Adrenal gland (tissue), 12 donors: ENCODE results near the gene KIAA1671. TPM values are rescaled to one million over a fixed set of nuclear protein-coding genes. Genes with fewer than 3 reads are reported as not detected.

Experiments
- DNase-seq, 7 donors: peaks; one replicate each; pipeline ENCODE4 v3.0.0-alpha.2; 2019 to 2020
- H3K27ac ChIP-seq, 5 donors: fragments of 200-600 bp; sonication (generic) in 4 of 5; 1 replicate in 3 of 5; 2 replicates in 2 of 5; pipeline versions ENCODE4 v1.5.1 to v1.8.0; 2016 to 2020; ENCODE audit warnings: mild to moderate bottlenecking in 1 of 5
- H3K27me3 ChIP-seq: fragments of 200-600 bp; 2 replicates; pipeline ENCODE4 v1.8.0; 2021
- H3K36me3 ChIP-seq, 2 donors: fragments of 200-600 bp; replicated peaks in 1 of 2; 1 replicate in 1 of 2; 2 replicates in 1 of 2; pipeline versions ENCODE4 v1.5.1 to v1.8.0; 2018 to 2022
- H3K4me1 ChIP-seq, 2 donors: fragments of 200-600 bp; replicated peaks in 1 of 2; 1 replicate in 1 of 2; 2 replicates in 1 of 2; pipeline versions ENCODE4 v1.5.1 to v1.8.0; 2018 to 2021
- H3K4me3 ChIP-seq, 4 donors: fragments of 200-600 bp; sonication (generic) in 3 of 4; one replicate each; pipeline ENCODE4 v1.5.1; 2016 to 2018
- H3K9me3 ChIP-seq, 3 donors: fragments of 200-600 bp; sonication (generic) in 1 of 3; replicated peaks in 1 of 3; 1 replicate in 2 of 3; 2 replicates in 1 of 3; pipeline versions ENCODE4 v1.5.1 to v1.8.0; 2016 to 2021
- POLR2A ChIP-seq, 2 donors: fragments of 450-650 bp; IDR thresholded peaks; one replicate each; pipeline ENCODE4 v1.6.1; 2017; ENCODE audit warnings: antibody characterized with exemption in 2 of 2, mild to moderate bottlenecking in 2 of 2, moderate library complexity in 1 of 2
- WGBS, 4 donors: extraction: QIAGEN DNeasy Blood & Tissue Kit in 2 of 4; methylation state at CpG; one replicate each; pipeline versions ENCODE4 v1.1.5 to v1.1.7; 2013 to 2017; 5-methylcytosine and 5-hydroxymethylcytosine counted together
- intact Hi-C, 2 donors: fragments of 100-400 bp; cut with DNase I; formaldehyde crosslinking; loops; one replicate each; pipeline versions ENCODE4 v1.14.1 to v1.15.0; 2022 to 2023
- polyA plus RNA-seq, 3 donors: library from polyadenylated mRNA; stranded (reverse); fragments of 200-250 nt in 2 of 3; fragments of 350-450 nt in 1 of 3; fragmentation: Illumina TruSeq in 1 of 3; extraction: RNeasy Lipid Tissue Mini Kit (QIAGEN cat#74804) in 1 of 3; gene quantifications; one replicate each; pipeline ENCODE4 v1.2.3, GENCODE V29; 2013 to 2014
- total RNA-seq, 9 donors: library from RNA; depleted of rRNA in 4 of 9; stranded (reverse); fragments of >200 nt in 4 of 9; fragments of 120-200 nt in 1 of 9; fragmentation: NEBNext Ultra II Directional in 1 of 9; extraction: Animal tissue kit (Norgen Biotek cat#: 25700) in 1 of 9; gene quantifications; one replicate each; pipeline versions ENCODE4 v1.1.0 to v1.2.4, GENCODE V29; 2013 to 2023
- TF ChIP-seq, protein P1 (sequence below), 6 experiments: fragments of 450-650 bp in 4 of 6; fragments of 200-600 bp in 2 of 6; sonication (generic) in 1 of 6; IDR thresholded peaks; 1 replicate in 5 of 6; 2 replicates in 1 of 6; pipeline versions ENCODE4 v1.5.1 to v1.8.0; 2016 to 2021; ENCODE audit warnings: antibody characterized with exemption in 6 of 6, mild to moderate bottlenecking in 2 of 6, moderate library complexity in 1 of 6
- donor health status: healthy with polysubstance abuse.
- donor health status: Bipolar disorder and iron deficiency.
- donor health status: DM: yes; HTN: yes; CAD: no.
- donor health status: DM: no; HTN: no; CAD: no.
- donor health status: DM: no; HTN: no; CAD: no.
- donor health status: DM: yes; HTN: yes; CAD: no.

KIAA1671 gene
- total and polyA plus RNA-seq, 12 donors = 5.3 to 71.0 (median 45.8) TPM

DNA sequence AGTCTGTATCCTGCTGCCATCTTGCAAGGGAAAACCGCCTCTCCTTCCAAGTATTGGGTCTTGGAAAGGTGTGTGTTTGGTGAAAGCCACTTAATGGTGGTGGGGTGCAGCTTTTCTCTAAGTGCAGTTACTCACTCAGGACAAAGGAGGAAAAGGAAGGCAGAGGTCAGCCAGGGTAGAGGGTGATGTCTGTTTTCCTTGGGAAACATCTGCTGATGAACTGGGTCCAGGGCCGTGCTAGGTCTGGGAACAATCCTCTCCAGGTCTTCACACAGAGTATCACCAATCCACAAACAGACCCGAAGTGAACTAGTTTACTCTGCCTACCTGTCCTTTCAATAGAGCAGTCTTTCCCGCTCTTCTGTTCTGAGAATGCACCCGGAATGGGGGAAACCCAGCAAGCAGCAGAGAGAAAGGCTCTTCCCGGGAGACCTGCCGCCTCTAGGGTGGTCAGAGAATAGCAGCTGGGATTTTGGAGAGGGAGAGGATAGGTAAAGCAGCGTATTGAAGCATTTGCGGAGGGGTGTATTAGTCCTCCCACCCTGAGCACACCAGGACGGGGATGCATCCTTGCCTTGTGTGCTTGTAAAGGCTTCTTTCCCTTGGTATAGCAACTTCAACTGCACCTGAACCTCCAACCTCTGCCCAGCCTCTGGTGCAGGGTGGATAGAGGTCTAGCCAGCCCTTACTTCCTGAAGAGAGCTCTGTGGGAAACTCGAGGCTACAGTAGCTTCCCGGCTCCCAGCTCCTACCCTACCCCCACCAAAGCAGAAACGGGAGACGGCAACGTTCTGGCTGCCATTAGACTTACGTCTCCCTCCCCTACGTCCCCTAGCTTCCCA lies 26.7 kb upstream of the KIAA1671 start:
- H3K4me1 ChIP-seq = no peaks in the 10 kb centered on the region
- H3K4me3 ChIP-seq = no peak overlapping the region
- peaks cover 0 to 5% (median 0%) of the 10 kb centered on the region in 3 donors for H3K9me3 ChIP-seq
- no peak overlapping the region for H3K27ac ChIP-seq
- DNase-seq = no peak
- H3K36me3 ChIP-seq = no peaks in the 10 kb centered on the region
- TF ChIP-seq, protein P1, sequence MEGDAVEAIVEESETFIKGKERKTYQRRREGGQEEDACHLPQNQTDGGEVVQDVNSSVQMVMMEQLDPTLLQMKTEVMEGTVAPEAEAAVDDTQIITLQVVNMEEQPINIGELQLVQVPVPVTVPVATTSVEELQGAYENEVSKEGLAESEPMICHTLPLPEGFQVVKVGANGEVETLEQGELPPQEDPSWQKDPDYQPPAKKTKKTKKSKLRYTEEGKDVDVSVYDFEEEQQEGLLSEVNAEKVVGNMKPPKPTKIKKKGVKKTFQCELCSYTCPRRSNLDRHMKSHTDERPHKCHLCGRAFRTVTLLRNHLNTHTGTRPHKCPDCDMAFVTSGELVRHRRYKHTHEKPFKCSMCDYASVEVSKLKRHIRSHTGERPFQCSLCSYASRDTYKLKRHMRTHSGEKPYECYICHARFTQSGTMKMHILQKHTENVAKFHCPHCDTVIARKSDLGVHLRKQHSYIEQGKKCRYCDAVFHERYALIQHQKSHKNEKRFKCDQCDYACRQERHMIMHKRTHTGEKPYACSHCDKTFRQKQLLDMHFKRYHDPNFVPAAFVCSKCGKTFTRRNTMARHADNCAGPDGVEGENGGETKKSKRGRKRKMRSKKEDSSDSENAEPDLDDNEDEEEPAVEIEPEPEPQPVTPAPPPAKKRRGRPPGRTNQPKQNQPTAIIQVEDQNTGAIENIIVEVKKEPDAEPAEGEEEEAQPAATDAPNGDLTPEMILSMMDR (IDR thresholded peaks at IDR 0.05) = no peak
- no peak for TF ChIP-seq POLR2A (IDR thresholded peaks at IDR 0.05)
- intact Hi-C loops = no loop called here
- H3K27me3 ChIP-seq = no peaks in the 10 kb centered on the region
- WGBS, 4 donors = 61 to 66% (median 64%) methylated on average over 15 to 17 of the region's 17 CpGs

GRCh38 chr22:24926428-24926725 lies 26.1 kb upstream of the KIAA1671 start:
- WGBS, 4 donors = 57 to 69% (median 60%) methylated on average over 3 of the region's 3 CpGs
- no peaks in the 10 kb centered on the region for H3K4me1 ChIP-seq
- no peaks in the 10 kb centered on the region for H3K36me3 ChIP-seq
- no peak for DNase-seq
- intact Hi-C loops = no loop called here
- no peak overlapping the region for H3K27ac ChIP-seq
- peaks cover 0 to 5% (median 0%) of the 10 kb centered on the region in 3 donors for H3K9me3 ChIP-seq
- no peak overlapping the region for H3K4me3 ChIP-seq
- TF ChIP-seq, protein P1 (IDR thresholded peaks at IDR 0.05) = no peak
- no peak for TF ChIP-seq POLR2A (IDR thresholded peaks at IDR 0.05)
- no peaks in the 10 kb centered on the region for H3K27me3 ChIP-seq

DNA sequence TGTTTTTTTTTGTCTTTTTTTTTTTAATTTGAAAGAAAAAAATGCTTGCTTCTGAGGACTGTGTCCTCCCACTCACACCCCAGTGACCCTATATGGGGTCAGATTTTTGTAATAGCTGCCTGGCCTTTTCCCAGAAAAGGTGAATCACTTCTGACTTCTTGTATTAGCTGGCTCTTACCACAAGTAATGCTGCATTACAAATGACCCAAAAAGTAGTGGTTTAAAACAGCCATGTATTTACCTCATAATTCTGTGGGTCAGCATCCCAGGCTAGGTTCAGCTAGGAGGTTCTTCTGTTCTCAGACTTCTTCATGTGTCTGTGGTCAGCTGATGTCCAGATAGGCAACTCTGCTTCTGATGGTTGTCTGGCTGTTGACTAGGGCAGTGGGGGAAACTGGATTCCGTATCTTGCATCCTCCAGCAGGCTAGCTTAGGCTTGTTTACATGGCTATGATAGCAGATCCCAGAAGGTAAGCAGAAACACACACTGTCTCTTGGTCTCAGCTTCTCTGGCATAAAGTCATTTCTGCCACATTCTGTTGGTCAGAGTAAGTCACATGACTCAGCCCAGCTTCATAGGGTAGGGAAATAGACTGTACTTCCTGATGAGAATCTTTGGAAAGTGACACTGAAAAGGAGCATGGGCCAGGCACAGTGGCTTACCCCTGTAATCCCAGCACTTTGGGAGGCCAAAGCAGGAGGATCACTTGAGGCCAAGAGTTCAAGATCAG lies 25.5 kb upstream of the KIAA1671 start:
- 95 to 100% (median 98%) methylated on average over 1 of the region's 1 CpG for WGBS, 4 donors
- Histone ChIP-seq H3K4me3 (no peak overlapping the region), H3K9me3 (peaks cover 0 to 5% (median 0%) of the 10 kb centered on the region in 3 donors), H3K36me3 (no peaks in the 10 kb centered on the region), H3K27me3 (no peaks in the 10 kb centered on the region), H3K27ac (no peak overlapping the region), H3K4me1 (no peaks in the 10 kb centered on the region)
- TF ChIP-seq POLR2A (IDR thresholded peaks at IDR 0.05) = no peak
- TF ChIP-seq, protein P1 (IDR thresholded peaks at IDR 0.05) = peak in 1 of 6 experiments; percentile 1
- DNase-seq = peak in 2 of 7 donors; percentile 34 to 38
- intact Hi-C loops = no loop called here

- no peaks in the 10 kb centered on the region for H3K4me1 ChIP-seq
- TF ChIP-seq, protein P1 (IDR thresholded peaks at IDR 0.05) = no peak
- no peak for TF ChIP-seq POLR2A (IDR thresholded peaks at IDR 0.05)
- no peak for DNase-seq
- peaks cover 0 to 5% (median 0%) of the 10 kb centered on the region in 3 donors for H3K9me3 ChIP-seq
- H3K36me3 ChIP-seq = no peaks in the 10 kb centered on the region
- no peak overlapping the region for H3K27ac ChIP-seq
- H3K27me3 ChIP-seq = no peaks in the 10 kb centered on the region
- H3K4me3 ChIP-seq = no peak overlapping the region
- WGBS, 4 donors = 87 to 93% (median 88%) methylated on average over 5 to 7 of the region's 7 CpGs
- intact Hi-C loops = no loop called here
Observed at GRCh38 chr22:24928322-24928721, 24.2 kb upstream of the KIAA1671 start.
